Measurements from ENCODE around the gene FAM3C.

DNA sequence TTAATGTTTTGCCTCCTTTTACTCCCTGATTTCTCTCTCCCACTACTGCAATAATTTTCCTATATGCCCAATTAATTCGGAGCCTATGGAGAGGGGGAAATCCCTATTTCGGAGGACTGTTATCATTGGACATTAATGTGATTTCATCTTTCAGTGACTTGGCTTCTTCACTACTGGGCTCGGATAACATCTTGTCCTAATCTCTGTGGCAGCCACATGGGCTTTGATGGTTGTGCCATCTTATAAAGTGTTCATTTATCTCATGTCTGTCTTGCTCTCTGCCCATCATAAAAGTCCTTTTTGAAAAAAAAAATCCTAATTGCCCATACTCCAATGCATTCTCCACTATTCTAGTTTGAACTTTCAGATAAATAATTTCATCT lies 15.5 kb upstream of the FAM3C start:
- no peak for TF ChIP-seq CTCF (conservative IDR thresholded peaks at IDR 0.05 in 1 of 2, IDR thresholded peaks at IDR 0.05 in 1 of 2; ENCODE audit: low read depth in 1 of 2, low read length in 2 of 2)
- no peak for TF ChIP-seq EZH2 (IDR thresholded peaks at IDR 0.05; ENCODE audit: low read length, missing control alignments)
